ENCODE results near the gene PNPO.

DNA sequence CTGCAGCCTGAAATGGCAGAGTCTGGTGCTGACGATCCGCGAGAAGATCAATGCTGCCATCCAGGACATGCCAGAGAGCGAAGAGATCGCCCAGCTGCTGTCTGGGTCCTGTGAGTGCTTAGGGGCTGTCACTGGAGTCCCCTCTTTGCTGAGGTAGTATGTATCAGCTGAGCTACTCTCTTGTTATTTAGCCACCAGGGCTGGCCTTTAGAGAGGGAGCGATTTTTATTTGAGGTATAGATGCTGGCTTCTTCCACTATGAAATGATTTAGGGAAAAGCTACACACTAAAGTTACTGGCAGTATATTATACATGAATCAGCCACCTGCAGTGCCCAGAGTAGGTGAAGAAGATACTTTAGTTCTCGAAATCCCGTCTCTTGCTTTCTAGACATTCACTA lies 32.2 kb downstream of the PNPO start:
- TF ChIP-seq, protein P1, sequence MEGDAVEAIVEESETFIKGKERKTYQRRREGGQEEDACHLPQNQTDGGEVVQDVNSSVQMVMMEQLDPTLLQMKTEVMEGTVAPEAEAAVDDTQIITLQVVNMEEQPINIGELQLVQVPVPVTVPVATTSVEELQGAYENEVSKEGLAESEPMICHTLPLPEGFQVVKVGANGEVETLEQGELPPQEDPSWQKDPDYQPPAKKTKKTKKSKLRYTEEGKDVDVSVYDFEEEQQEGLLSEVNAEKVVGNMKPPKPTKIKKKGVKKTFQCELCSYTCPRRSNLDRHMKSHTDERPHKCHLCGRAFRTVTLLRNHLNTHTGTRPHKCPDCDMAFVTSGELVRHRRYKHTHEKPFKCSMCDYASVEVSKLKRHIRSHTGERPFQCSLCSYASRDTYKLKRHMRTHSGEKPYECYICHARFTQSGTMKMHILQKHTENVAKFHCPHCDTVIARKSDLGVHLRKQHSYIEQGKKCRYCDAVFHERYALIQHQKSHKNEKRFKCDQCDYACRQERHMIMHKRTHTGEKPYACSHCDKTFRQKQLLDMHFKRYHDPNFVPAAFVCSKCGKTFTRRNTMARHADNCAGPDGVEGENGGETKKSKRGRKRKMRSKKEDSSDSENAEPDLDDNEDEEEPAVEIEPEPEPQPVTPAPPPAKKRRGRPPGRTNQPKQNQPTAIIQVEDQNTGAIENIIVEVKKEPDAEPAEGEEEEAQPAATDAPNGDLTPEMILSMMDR (IDR thresholded peaks at IDR 0.05; ENCODE audit: control extremely low read depth in 1 of 3, insufficient read depth in 1 of 3, low read depth in 1 of 3, low read length in 3 of 3): no peak
- TF ChIP-seq RAD21 (IDR thresholded peaks at IDR 0.05 in 1 of 2, conservative IDR thresholded peaks at IDR 0.05 in 1 of 2; ENCODE audit: low read depth in 2 of 2, low read length in 2 of 2) (no peak), RNF2 (IDR thresholded peaks at IDR 0.05; ENCODE audit: borderline replicate concordance, low read depth, low read length, missing control alignments, poor library complexity, severe bottlenecking) (no peak), TAF1 (IDR thresholded peaks at IDR 0.05; ENCODE audit: low read depth, low read length) (no peak), POLR2AphosphoS5 (IDR thresholded peaks at IDR 0.05; ENCODE audit: low read depth, low read length) (no peak)

Data from H1 (cell line).